ENCODE data around the gene RIPK3. TPM values are rescaled to one million over a fixed set of nuclear protein-coding genes. Genes with fewer than 3 reads are reported as not detected.
"Not testable (repeated sequence)": the region's sequence is repeated elsewhere in the genome, so short reads cannot be mapped to it uniquely, and the experiment has no call there.

RIPK3 gene
- total RNA-seq, 2 donors from 2014 or later, result 12.5 to 15.5 TPM

DNA sequence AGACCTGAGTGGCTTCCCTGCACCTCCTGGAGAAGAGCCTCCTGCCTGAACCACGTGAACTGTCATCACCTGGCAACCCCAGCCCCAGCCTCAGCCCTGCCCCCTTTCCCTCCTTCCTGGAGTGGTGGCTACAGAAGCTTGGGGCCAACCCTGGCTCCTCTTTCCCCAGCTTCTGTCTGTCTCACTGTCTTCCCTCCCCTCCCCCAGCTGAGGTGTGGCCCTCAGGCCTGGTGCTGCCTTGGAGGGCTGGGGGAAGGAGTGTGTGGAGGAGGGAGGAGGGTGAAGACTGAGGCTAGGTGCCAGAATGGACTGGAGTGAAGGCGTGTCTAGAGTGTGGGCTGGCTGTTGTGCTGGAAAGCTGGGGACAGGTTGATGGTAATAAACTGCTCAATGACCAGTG lies 37.9 kb upstream of the RIPK3 start:
- ATAC-seq (no peak), DNase-seq (ENCODE audit: low spot score) (no peak)
- Mint-ChIP-seq H3K9me3 (no peaks in the 10 kb centered on the region), H3K36me3 (no peaks in the 10 kb centered on the region), H3K4me3 (no peak overlapping the region), H3K27me3 (no peaks in the 10 kb centered on the region), H3K27ac (no peak overlapping the region), H3K4me1 (ENCODE audit: low read depth in 2 of 2) (no peaks in the 10 kb centered on the region)

- ATAC-seq, result no peak
Measured at GRCh38 chr14:24377126-24377525, 37.3 kb upstream of the RIPK3 start.

DNA sequence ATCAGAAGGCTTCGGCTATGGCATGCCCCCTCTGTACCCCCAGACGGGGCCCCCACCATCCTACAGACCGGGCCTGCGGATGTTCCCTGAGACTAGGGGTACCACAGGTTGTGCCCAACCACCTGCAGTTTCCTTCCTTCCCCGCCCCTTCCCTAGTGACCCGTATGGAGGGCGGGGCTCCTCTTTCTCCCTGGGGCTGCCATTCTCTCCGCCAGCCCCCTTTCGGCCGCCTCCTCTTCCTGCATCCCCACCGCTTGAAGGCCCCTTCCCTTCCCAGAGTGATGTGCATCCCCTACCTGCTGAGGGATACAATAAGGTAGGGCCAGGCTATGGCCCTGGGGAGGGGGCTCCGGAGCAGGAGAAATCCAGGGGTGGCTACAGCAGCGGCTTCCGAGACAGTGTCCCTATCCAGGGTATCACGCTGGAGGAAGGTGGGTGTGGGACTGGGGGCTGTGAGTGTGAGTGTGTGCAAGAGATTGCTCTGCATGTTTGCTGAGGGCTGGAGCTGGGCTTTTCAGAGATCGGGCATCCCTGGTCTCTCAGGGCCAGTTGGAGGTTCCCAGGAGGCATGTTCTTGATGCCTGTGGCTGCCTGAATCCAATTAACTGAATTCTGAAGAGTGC lies 36.8 kb upstream of the RIPK3 start:
- H3K36me3 Mint-ChIP-seq, result no peaks in the 10 kb centered on the region
- H3K9me3 Mint-ChIP-seq, result no peaks in the 10 kb centered on the region
- ATAC-seq (no peak), DNase-seq (ENCODE audit: low spot score) (no peak)
- H3K27ac Mint-ChIP-seq, result no peak overlapping the region
- H3K27me3 Mint-ChIP-seq, result peaks cover 0 to 4% of the 10 kb centered on the region in 2 donors
- no peaks in the 10 kb centered on the region for H3K4me1 Mint-ChIP-seq (ENCODE audit: low read depth in 2 of 2)
- no peak overlapping the region for H3K4me3 Mint-ChIP-seq

More at GRCh38 chr14:24377126-24377525, 37.3 kb upstream of the RIPK3 start:
- Mint-ChIP-seq H3K36me3 (no peaks in the 10 kb centered on the region), H3K4me1 (ENCODE audit: low read depth in 2 of 2) (no peaks in the 10 kb centered on the region), H3K27ac (no peak overlapping the region), H3K4me3 (no peak overlapping the region), H3K27me3 (peaks cover 0 to 2% of the 10 kb centered on the region in 2 donors), H3K9me3 (no peaks in the 10 kb centered on the region)
- DNase-seq (ENCODE audit: low spot score), result no peak

GRCh38 chr14:24372701-24373416 lies 33.1 kb upstream of the RIPK3 start:
- no peaks in the 10 kb centered on the region for H3K36me3 Mint-ChIP-seq
- no peak overlapping the region for H3K4me3 Mint-ChIP-seq
- no peaks in the 10 kb centered on the region for H3K9me3 Mint-ChIP-seq
- H3K27me3 Mint-ChIP-seq, result peaks cover 8% of the 10 kb centered on the region in 2 donors
- DNase-seq (ENCODE audit: low spot score) (no peak), ATAC-seq (no peak)
- H3K4me1 Mint-ChIP-seq (ENCODE audit: low read depth in 2 of 2), result peaks cover 0 to 4% of the 10 kb centered on the region in 2 donors
- no peak overlapping the region for H3K27ac Mint-ChIP-seq

DNA sequence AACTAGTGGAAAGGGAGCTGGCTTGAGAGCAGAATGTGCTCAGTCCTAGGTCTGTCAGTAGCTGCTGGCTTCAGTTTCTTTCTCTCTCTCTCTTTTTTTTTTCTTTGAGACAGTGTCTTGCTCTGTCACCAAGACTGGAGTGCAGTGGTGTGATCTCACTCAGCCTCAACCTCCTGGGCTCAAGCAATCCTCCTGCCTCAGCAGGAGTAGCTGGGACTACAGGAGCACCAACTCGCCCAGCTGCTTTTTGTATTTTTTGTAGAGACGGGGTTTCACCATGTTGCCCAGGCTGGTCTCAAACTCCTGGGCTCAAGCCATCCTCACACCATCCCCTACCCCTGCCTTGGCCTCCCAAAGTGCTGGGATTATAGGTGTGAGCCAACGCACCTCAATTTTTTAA lies 31.8 kb upstream of the RIPK3 start:
- H3K4me3 Mint-ChIP-seq, ATAC-seq: not testable (repeated sequence)

GRCh38 chr14:24370748-24371147 lies 31.0 kb upstream of the RIPK3 start:
- no peak for ATAC-seq
- no peak overlapping the region for H3K4me3 Mint-ChIP-seq
- no peaks in the 10 kb centered on the region for H3K9me3 Mint-ChIP-seq
- H3K27ac Mint-ChIP-seq, result no peak overlapping the region
- DNase-seq (ENCODE audit: low spot score), result no peak
- H3K36me3 Mint-ChIP-seq, result no peaks in the 10 kb centered on the region
- peaks cover 13 to 17% of the 10 kb centered on the region in 2 donors for H3K4me1 Mint-ChIP-seq (ENCODE audit: low read depth in 2 of 2)
- peaks cover 21 to 24% of the 10 kb centered on the region in 2 donors for H3K27me3 Mint-ChIP-seq

More for the DNA sequence above, 31.8 kb upstream of the RIPK3 start:
- H3K27ac Mint-ChIP-seq; H3K36me3 Mint-ChIP-seq; H3K9me3 Mint-ChIP-seq; DNase-seq (ENCODE audit: low spot score): not testable (repeated sequence)
- Mint-ChIP-seq H3K27me3 (peaks cover 18 to 19% of the 10 kb centered on the region in 2 donors), H3K4me1 (ENCODE audit: low read depth in 2 of 2) (peaks cover 10 to 13% of the 10 kb centered on the region in 2 donors)

DNA sequence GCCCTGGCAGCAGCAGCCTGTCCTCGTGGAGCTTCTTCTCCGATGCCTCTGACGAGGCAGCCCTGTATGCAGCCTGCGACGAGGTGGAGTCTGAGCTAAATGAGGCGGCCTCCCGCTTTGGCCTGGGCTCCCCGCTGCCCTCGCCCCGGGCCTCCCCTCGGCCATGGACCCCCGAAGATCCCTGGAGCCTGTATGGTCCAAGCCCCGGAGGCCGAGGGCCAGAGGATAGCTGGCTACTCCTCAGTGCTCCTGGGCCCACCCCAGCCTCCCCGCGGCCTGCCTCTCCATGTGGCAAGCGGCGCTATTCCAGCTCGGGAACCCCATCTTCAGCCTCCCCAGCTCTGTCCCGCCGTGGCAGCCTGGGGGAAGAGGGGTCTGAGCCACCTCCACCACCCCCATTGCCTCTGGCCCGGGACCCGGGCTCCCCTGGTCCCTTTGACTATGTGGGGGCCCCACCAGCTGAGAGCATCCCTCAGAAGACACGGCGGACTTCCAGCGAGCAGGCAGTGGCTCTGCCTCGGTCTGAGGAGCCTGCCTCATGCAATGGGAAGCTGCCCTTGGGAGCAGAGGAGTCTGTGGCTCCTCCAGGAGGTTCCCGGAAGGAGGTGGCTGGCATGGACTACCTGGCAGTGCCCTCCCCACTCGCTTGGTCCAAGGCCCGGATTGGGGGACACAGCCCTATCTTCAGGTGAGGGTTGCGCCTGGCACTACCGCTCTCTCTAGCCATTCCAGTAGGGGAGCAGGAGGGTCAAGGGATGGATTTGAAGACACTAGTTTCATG lies 30.3 kb upstream of the RIPK3 start:
- Mint-ChIP-seq H3K27me3 (peaks cover 27 to 31% of the 10 kb centered on the region in 2 donors), H3K4me1 (ENCODE audit: low read depth in 2 of 2) (peaks cover 20 to 23% of the 10 kb centered on the region in 2 donors), H3K27ac (no peak overlapping the region), H3K9me3 (no peaks in the 10 kb centered on the region), H3K4me3 (no peak overlapping the region), H3K36me3 (no peaks in the 10 kb centered on the region)
- ATAC-seq, result no peak
- no peak for DNase-seq (ENCODE audit: low spot score)

DNA sequence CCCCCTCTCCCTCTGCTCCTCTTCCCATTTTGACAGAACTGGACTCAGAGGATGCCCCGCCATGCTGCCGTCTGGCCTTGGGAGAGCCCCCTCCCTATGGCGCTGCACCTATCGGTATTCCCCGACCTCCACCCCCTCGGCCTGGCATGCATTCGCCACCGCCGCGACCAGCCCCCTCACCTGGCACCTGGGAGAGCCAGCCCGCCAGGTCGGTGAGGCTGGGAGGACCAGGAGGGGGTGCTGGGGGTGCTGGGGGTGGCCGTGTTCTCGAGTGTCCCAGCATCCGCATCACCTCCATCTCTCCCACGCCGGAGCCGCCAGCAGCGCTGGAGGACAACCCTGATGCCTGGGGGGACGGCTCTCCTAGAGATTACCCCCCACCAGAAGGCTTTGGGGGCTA lies 29.7 kb upstream of the RIPK3 start:
- H3K36me3 Mint-ChIP-seq, result no peaks in the 10 kb centered on the region
- no peak overlapping the region for H3K27ac Mint-ChIP-seq

GRCh38 chr14:24368562-24369252 lies 28.9 kb upstream of the RIPK3 start:
- DNase-seq (ENCODE audit: low spot score), result no peak
- peak overlapping the region; percentile 60 for H3K4me3 Mint-ChIP-seq

More for the DNA sequence above, 29.7 kb upstream of the RIPK3 start:
- no peak for ATAC-seq
- Mint-ChIP-seq H3K9me3 (no peaks in the 10 kb centered on the region), H3K4me1 (ENCODE audit: low read depth in 2 of 2) (peaks cover 21 to 26% of the 10 kb centered on the region in 2 donors), H3K4me3 (peak overlapping the region; percentile 60), H3K27me3 (peaks cover 30 to 36% of the 10 kb centered on the region in 2 donors)
- no peak for DNase-seq (ENCODE audit: low spot score)

GRCh38 chr14:24368212-24368561 lies 28.4 kb upstream of the RIPK3 start:
- Mint-ChIP-seq H3K27me3 (peaks cover 31 to 38% of the 10 kb centered on the region in 2 donors), H3K9me3 (no peaks in the 10 kb centered on the region), H3K27ac (no peak overlapping the region), H3K36me3 (no peaks in the 10 kb centered on the region), H3K4me3 (peak overlapping the region; percentile 54), H3K4me1 (ENCODE audit: low read depth in 2 of 2) (peaks cover 21 to 26% of the 10 kb centered on the region in 2 donors)
- DNase-seq (ENCODE audit: low spot score), result no peak
- no peak for ATAC-seq

More at GRCh38 chr14:24368562-24369252, 28.9 kb upstream of the RIPK3 start:
- ATAC-seq, result peak in 1 of 2 donors; percentile 25
- H3K27ac Mint-ChIP-seq, result no peak overlapping the region
- H3K36me3 Mint-ChIP-seq, result no peaks in the 10 kb centered on the region
- H3K27me3 Mint-ChIP-seq, result peaks cover 30 to 36% of the 10 kb centered on the region in 2 donors
- H3K4me1 Mint-ChIP-seq (ENCODE audit: low read depth in 2 of 2), result peaks cover 21 to 26% of the 10 kb centered on the region in 2 donors
- no peaks in the 10 kb centered on the region for H3K9me3 Mint-ChIP-seq

- Mint-ChIP-seq H3K4me3 (peak within 1 kb of the TSS; percentile 60), H3K9me3 (no peaks in the 10 kb centered on the region), H3K4me1 (ENCODE audit: low read depth in 2 of 2) (peaks cover 21 to 26% of the 10 kb centered on the region in 2 donors), H3K36me3 (no peaks in the 10 kb centered on the region), H3K27me3 (peaks cover 34 to 43% of the 10 kb centered on the region in 2 donors), H3K27ac (no peak within 1 kb of the TSS)
- DNase-seq (ENCODE audit: low spot score) (no peak), ATAC-seq (no peak)
Measured at GRCh38 chr14:24367514-24368211, 27.9 kb upstream of the RIPK3 start, which contains the start of gene NFATC4. Gene NFATC4, plus strand, starts transcription at chr14:24368184. Its CDS starts 157 bp downstream, at chr14:24368341.

DNA sequence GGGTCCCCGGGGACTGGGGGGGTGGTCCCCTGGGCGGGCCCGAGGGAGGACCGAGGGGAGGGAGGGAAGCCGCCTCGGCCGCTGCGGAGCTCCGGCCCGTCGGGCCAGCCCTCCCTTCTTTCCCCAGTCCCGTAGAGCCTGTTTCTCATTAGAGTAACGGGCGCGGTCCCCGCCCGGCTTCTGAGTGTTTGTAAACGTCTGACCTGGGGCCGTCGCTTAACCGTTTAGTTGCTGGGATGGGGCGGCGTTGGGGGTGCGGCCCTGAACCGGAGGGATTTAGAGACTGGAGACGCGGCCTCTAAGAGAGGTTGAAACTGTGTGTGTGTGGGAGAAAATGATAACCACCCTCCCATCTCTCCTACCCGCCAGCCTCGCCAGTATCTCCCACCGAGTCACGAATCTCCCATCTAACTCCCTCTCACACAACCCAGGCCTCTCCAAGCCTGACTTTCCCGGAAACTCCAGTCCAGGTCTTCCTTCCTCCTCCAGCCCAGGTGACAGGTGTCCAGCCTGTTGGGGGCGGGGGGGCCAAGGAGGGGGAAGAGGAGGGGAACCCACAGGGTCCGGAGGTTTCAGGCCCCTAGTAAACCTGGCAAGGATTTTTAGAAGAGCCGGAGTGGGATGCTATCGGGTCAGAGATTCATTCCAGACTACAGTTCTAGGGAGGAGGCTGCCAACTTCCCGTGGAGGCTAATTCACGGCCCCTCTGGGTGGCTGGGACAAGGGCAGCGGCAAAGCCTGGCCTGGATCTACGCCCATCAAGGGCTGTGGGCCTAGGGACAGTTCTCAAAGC lies 27.1 kb upstream of the RIPK3 start:
- Mint-ChIP-seq H3K4me3 (peak overlapping the region; percentile 54), H3K36me3 (no peaks in the 10 kb centered on the region), H3K4me1 (ENCODE audit: low read depth in 2 of 2) (peaks cover 21 to 26% of the 10 kb centered on the region in 2 donors), H3K27ac (no peak overlapping the region), H3K9me3 (no peaks in the 10 kb centered on the region), H3K27me3 (peaks cover 34 to 45% of the 10 kb centered on the region in 2 donors)
- DNase-seq (ENCODE audit: low spot score), result no peak
- peak; percentile 34 to 64 for ATAC-seq
